Suprapubic skin (tissue), 3 donors: ENCODE measurements around the gene TMIGD3.

Source experiments
- CTCF ChIP-seq, 2 donors: fragments of 200-600 bp in 1 of 2; fragments of 450-650 bp in 1 of 2; sonication (generic) in 1 of 2; IDR thresholded peaks; one replicate each; pipeline ENCODE4 v1.5.1; 2016 to 2019; ENCODE audit warnings: antibody characterized with exemption in 2 of 2, mild to moderate bottlenecking in 1 of 2, moderate library complexity in 1 of 2
- POLR2AphosphoS5 ChIP-seq, 3 donors: sonication (generic); formaldehyde crosslinking; IDR thresholded peaks; one replicate each; pipeline ENCODE4 v1.6.1; 2017; ENCODE audit warnings: antibody characterized with exemption in 3 of 3

DNA sequence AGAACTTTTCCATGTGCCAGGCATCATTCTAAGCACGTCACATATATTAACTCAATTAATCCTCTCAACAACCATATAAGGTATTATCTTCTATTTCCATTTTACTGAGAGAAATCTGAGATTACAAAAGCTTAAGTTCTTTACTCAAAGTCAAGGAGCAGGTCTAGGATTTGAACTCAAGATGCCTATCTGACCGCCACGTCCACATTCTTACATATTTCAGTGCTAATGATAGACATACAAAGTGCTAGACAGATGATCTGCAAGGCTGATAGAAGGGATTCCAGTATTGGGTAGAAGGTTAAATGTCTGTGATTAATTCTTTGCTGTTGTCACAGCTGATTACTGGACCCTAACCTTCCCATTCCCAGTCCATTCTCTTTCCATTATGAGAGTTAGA, 49.7 kb downstream of the TMIGD3 start:
- TF ChIP-seq CTCF (IDR thresholded peaks at IDR 0.05) (no peak), POLR2AphosphoS5 (IDR thresholded peaks at IDR 0.05) (no peak)
